Lower leg skin (tissue), 4 donors: Measurements from ENCODE around the gene STX4. TPM values are rescaled to one million over a fixed set of nuclear protein-coding genes. Genes with fewer than 3 reads are reported as not detected.

ENCODE experiments used
- DNase-seq, 2 donors: peaks; one replicate each; pipeline ENCODE4 v3.0.0-alpha.2; 2019; ENCODE audit warnings: low spot score in 2 of 2
- H3K4me3 ChIP-seq: fragments of 200-600 bp; sonication (generic); 2 replicates; pipeline ENCODE4 v1.5.1; 2017; ENCODE audit warnings: mild to moderate bottlenecking, low read depth; ENCODE audit not compliant: poor library complexity, severe bottlenecking
- CTCF ChIP-seq, 3 donors: fragments of 450-650 bp; IDR thresholded peaks; one replicate each; pipeline ENCODE4 v1.5.1; 2016; ENCODE audit warnings: antibody characterized with exemption in 3 of 3, mild to moderate bottlenecking in 3 of 3, moderate library complexity in 2 of 3
- POLR2A ChIP-seq, 2 donors: fragments of 450-650 bp; IDR thresholded peaks; one replicate each; pipeline ENCODE4 v1.6.1; 2016 to 2017; ENCODE audit warnings: antibody characterized with exemption in 2 of 2, mild to moderate bottlenecking in 1 of 2, moderate library complexity in 1 of 2
- WGBS, 2 donors: methylation state at CpG; one replicate each; pipeline ENCODE4 v1.1.5; 2018; 5-methylcytosine and 5-hydroxymethylcytosine counted together
- intact Hi-C: fragments of 100-400 bp; cut with DNase I; formaldehyde crosslinking; loops from one replicate; pipeline ENCODE4 v1.15.0; 2023; ENCODE audit warnings: low total_unique reads
- total RNA-seq, 4 donors: library from RNA; depleted of rRNA; stranded (reverse); fragments of >200 nt; gene quantifications; one replicate each; pipeline ENCODE4 v1.1.0, GENCODE V29; 2016

STX4 gene
- total RNA-seq, 4 donors from 2014 or later, result 38.7 to 53.1 (median 46.4) TPM

GRCh38 chr16:31086629-31086906 lies 53.2 kb downstream of the STX4 start:
- no peak overlapping the region for H3K4me3 ChIP-seq
- TF ChIP-seq CTCF (IDR thresholded peaks at IDR 0.05) (no peak), POLR2A (IDR thresholded peaks at IDR 0.05) (no peak)
- intact Hi-C loops, result no loop called here
- 85 to 88% methylated on average over 5 to 6 of the region's 6 CpGs for WGBS, 2 donors
- DNase-seq, result no peak

GRCh38 chr16:31087481-31087880 lies 54.1 kb downstream of the STX4 start:
- 77 to 91% methylated on average over 6 to 8 of the region's 8 CpGs for WGBS, 2 donors
- no peak for TF ChIP-seq CTCF (IDR thresholded peaks at IDR 0.05)
- no peak for TF ChIP-seq POLR2A (IDR thresholded peaks at IDR 0.05)
- no peak for DNase-seq
- H3K4me3 ChIP-seq, result no peak overlapping the region
- intact Hi-C loops, result no loop called here

- H3K4me3 ChIP-seq, result no peak overlapping the region
- TF ChIP-seq CTCF (IDR thresholded peaks at IDR 0.05) (no peak), POLR2A (IDR thresholded peaks at IDR 0.05) (no peak)
- 77 to 79% methylated on average over 3 to 5 of the region's 5 CpGs for WGBS, 2 donors
- DNase-seq, result no peak
- intact Hi-C loops, result no loop called here
These were observed 54.6 kb downstream of the STX4 start for GRCh38 chr16:31087971-31088370.

- DNase-seq, result no peak
- 76 to 88% methylated on average over 11 to 13 of the region's 15 CpGs for WGBS, 2 donors
- TF ChIP-seq POLR2A (IDR thresholded peaks at IDR 0.05) (no peak), CTCF (IDR thresholded peaks at IDR 0.05) (no peak)
- no peak within 1 kb of the TSS for H3K4me3 ChIP-seq
- intact Hi-C loops, result no loop called here
These were observed 55.3 kb downstream of the STX4 start, which contains the start of gene PRSS53 for GRCh38 chr16:31088459-31089183. TSS of gene PRSS53 (minus strand) at chr16:31088943. CDS start at chr16:31088809, 134 bp downstream.

GRCh38 chr16:31089199-31089598 lies 55.8 kb downstream of the STX4 start:
- WGBS, 2 donors, result 94 to 95% methylated on average over 8 of the region's 8 CpGs
- TF ChIP-seq CTCF (IDR thresholded peaks at IDR 0.05) (no peak), POLR2A (IDR thresholded peaks at IDR 0.05) (no peak)
- no peak overlapping the region for H3K4me3 ChIP-seq
- intact Hi-C loops, result no loop called here
- no peak for DNase-seq

Other genes with a start within 250 kb of the STX4 start
- 10 to 100 TPM; 10.9 to 18.1 (median 16.0) TPM for gene ZNF629, start 246.4 kb upstream of the STX4 start, total RNA-seq
- 10 to 100 TPM; 43.1 to 79.1 (median 63.0) TPM for gene BCL7C, start 139.5 kb upstream of the STX4 start, total RNA-seq
- 1 to 10 TPM in 2 of 4 donors, under 1 TPM in 1, not detected in 1; 0.80 to 3.0 (median 2.5) TPM for gene CTF1, start 136.9 kb upstream of the STX4 start, total RNA-seq
- 10 to 100 TPM; 17.7 to 25.1 (median 22.1) TPM for gene FBXL19, start 110.0 kb upstream of the STX4 start, total RNA-seq
- 10 to 100 TPM; 22.9 to 37.7 (median 34.6) TPM for gene ORAI3, start 84.5 kb upstream of the STX4 start, total RNA-seq
- gene SETD1A, start 75.8 kb upstream of the STX4 start, total RNA-seq, result 10 to 100 TPM in 3 of 4 donors, 1 to 10 TPM in 1; 9.2 to 22.4 (median 10.7) TPM
- 10 to 100 TPM; 12.4 to 29.8 (median 19.0) TPM for gene HSD3B7, start 48.4 kb upstream of the STX4 start, total RNA-seq
- gene STX1B, start 22.9 kb upstream of the STX4 start, total RNA-seq, result 1 to 10 TPM in 1 of 4 donors, under 1 TPM in 3; 0.32 to 1.4 (median 0.44) TPM
- gene ZNF668, start 40.7 kb downstream of the STX4 start, total RNA-seq, result 10 to 100 TPM; 10.0 to 19.2 (median 12.6) TPM
- gene ZNF646, start 40.9 kb downstream of the STX4 start, total RNA-seq, result 10 to 100 TPM; 25.4 to 30.3 (median 27.1) TPM
- gene PRSS53, start 55.4 kb downstream of the STX4 start, total RNA-seq, result 1 to 10 TPM; 2.3 to 3.8 (median 2.7) TPM
- 10 to 100 TPM; 43.7 to 95.5 (median 73.6) TPM for gene VKORC1, start 61.2 kb downstream of the STX4 start, total RNA-seq
- gene BCKDK, start 74.8 kb downstream of the STX4 start, total RNA-seq, result 10 to 100 TPM; 60.7 to 85.3 (median 78.6) TPM
- gene KAT8, start 84.1 kb downstream of the STX4 start, total RNA-seq, result 100 to 1,000 TPM in 1 of 4 donors, 10 to 100 TPM in 3; 69.7 to 116 (median 81.7) TPM
- 100 to 1,000 TPM; 147 to 223 (median 172) TPM for gene PRSS8, start 102.2 kb downstream of the STX4 start, total RNA-seq
- 10 to 100 TPM in 1 of 4 donors, 1 to 10 TPM in 3; 2.3 to 10.5 (median 3.3) TPM for gene PRSS36, start 116.5 kb downstream of the STX4 start, total RNA-seq
- 10 to 100 TPM; 31.9 to 55.8 (median 34.9) TPM for gene FUS, start 146.6 kb downstream of the STX4 start, total RNA-seq
- 100 to 1,000 TPM in 3 of 4 donors, 10 to 100 TPM in 1; 87.5 to 140 (median 122) TPM for gene PYCARD, start 169.2 kb downstream of the STX4 start, total RNA-seq
- under 1 TPM in 1 of 4 donors, not detected in 3; 0.19 TPM for gene TRIM72, start 180.6 kb downstream of the STX4 start, total RNA-seq
- gene PYDC1, start 183.6 kb downstream of the STX4 start, total RNA-seq, result 10 to 100 TPM in 3 of 4 donors, 1 to 10 TPM in 1; 4.8 to 17.5 (median 12.9) TPM
- 1 to 10 TPM; 1.5 to 7.7 (median 4.1) TPM for gene ITGAM, start 226.4 kb downstream of the STX4 start, total RNA-seq